GM12891 (cell line): ENCODE measurements around the gene TEDC1.

ENCODE experiments used
- POLR2A ChIP-seq: IDR thresholded peaks from 2 replicates; pipeline ENCODE4 v1.6.1; 2011; ENCODE audit warnings: low read depth, low read length, control low read depth
- POLR2AphosphoS5 ChIP-seq: IDR thresholded peaks from 2 replicates; pipeline ENCODE4 v1.6.1; 2011; ENCODE audit warnings: low read depth, low read length, control low read depth
- SPI1 ChIP-seq: IDR thresholded peaks from 2 replicates; pipeline ENCODE4 v1.6.1; 2011; ENCODE audit warnings: low read depth, low read length, control low read depth
- TAF1 ChIP-seq: IDR thresholded peaks from 2 replicates; pipeline ENCODE4 v1.6.1; 2011; ENCODE audit warnings: low read depth, low read length, control low read depth

DNA sequence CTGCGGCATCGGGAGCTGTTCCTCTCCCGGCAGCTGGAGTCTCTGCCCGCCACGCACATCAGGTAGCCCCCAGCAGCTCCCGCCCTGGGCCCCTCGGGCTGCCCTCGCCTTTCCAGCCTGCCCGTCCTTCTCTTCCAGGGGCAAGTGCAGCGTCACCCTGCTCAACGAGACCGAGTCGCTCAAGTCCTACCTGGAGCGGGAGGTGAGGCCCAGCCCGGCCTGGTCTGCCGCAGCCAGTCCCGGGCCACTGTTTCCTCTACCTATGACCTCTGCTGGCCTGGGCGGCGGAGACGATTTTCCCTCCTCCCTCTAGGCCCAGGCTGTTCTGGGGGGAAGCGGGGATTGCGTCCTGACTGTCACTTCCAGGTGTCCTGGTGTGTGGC lies 40.9 kb upstream of the TEDC1 start:
- TF ChIP-seq TAF1 = no peak
- TF ChIP-seq POLR2AphosphoS5 = no peak
- no peak for TF ChIP-seq POLR2A
- no peak for TF ChIP-seq SPI1
